Measurements from ENCODE around the gene LMX1A. TPM values are rescaled to one million over a fixed set of nuclear protein-coding genes. Genes with fewer than 3 reads are reported as not detected.

Gene LMX1A
- total RNA-seq, 2 experiments from 2014 or later = not detected

DNA sequence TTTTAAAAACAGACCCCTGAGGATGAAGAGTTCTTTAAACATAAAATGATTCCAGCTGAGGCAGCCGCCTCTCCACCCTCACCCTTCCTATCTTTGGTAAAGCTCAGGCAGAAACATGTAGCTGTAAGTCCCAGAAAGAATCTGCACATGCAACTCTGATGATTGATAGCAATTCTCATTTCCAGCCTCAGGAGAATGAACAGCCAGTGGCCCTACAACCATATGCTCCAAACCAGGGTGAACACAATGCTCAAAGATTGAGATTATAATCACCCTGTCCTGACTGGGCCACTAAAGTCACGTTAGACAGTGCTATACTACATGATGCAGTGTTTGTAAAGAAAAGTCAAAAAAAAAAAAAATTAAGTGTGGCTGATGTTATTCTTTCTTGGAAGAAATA, 80.2 kb downstream of the LMX1A start:
- ATAC-seq (no peak), DNase-seq (no peak)
- intact Hi-C loops (cut with micrococcal nuclease) = no loop called here
- Mint-ChIP-seq H3K36me3 (ENCODE audit: low read depth) (no peaks in the 10 kb centered on the region), H3K27me3 (no peaks in the 10 kb centered on the region), H3K27ac (no peak overlapping the region), H3K4me1 (ENCODE audit: low read depth) (no peaks in the 10 kb centered on the region), H3K4me3 (no peak overlapping the region), H3K9me3 (no peaks in the 10 kb centered on the region)
- TF ChIP-seq, protein P1, sequence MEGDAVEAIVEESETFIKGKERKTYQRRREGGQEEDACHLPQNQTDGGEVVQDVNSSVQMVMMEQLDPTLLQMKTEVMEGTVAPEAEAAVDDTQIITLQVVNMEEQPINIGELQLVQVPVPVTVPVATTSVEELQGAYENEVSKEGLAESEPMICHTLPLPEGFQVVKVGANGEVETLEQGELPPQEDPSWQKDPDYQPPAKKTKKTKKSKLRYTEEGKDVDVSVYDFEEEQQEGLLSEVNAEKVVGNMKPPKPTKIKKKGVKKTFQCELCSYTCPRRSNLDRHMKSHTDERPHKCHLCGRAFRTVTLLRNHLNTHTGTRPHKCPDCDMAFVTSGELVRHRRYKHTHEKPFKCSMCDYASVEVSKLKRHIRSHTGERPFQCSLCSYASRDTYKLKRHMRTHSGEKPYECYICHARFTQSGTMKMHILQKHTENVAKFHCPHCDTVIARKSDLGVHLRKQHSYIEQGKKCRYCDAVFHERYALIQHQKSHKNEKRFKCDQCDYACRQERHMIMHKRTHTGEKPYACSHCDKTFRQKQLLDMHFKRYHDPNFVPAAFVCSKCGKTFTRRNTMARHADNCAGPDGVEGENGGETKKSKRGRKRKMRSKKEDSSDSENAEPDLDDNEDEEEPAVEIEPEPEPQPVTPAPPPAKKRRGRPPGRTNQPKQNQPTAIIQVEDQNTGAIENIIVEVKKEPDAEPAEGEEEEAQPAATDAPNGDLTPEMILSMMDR (IDR thresholded peaks at IDR 0.05) = no peak
- POLR2A ChIA-PET = no interaction called here
- CTCF ChIA-PET = no interaction called here

- H3K36me3 Mint-ChIP-seq (ENCODE audit: low read depth) = no peaks in the 10 kb centered on the region
- H3K9me3 Mint-ChIP-seq = peaks cover 1% of the 10 kb centered on the region
- H3K4me3 Mint-ChIP-seq = no peak overlapping the region
- H3K27me3 Mint-ChIP-seq = peaks cover 7% of the 10 kb centered on the region
- H3K4me1 Mint-ChIP-seq (ENCODE audit: low read depth) = no peaks in the 10 kb centered on the region
- intact Hi-C loops (cut with micrococcal nuclease) = no loop called here
- ChIA-PET CTCF (interaction anchor here (0.6 kb wide), 1 partner anchor 9 kb away, joined by 3 read pairs; no protein-coding TSS in a partner anchor), POLR2A (no interaction called here)
- ATAC-seq = no peak
- no peak overlapping the region for H3K27ac Mint-ChIP-seq
- TF ChIP-seq, protein P1 (IDR thresholded peaks at IDR 0.05) = no peak
- no peak for DNase-seq
Observed at GRCh38 chr1:165265196-165265838, 91.2 kb downstream of the LMX1A start.

- ChIA-PET CTCF (interaction anchor here (3.5 kb wide), 1 partner anchor 108 kb away, joined by 27 read pairs; no protein-coding TSS in a partner anchor), POLR2A (no interaction called here)
- Mint-ChIP-seq H3K4me1 (ENCODE audit: low read depth) (no peaks in the 10 kb centered on the region), H3K36me3 (ENCODE audit: low read depth) (no peaks in the 10 kb centered on the region), H3K27ac (no peak overlapping the region), H3K4me3 (no peak overlapping the region), H3K9me3 (peaks cover 1% of the 10 kb centered on the region), H3K27me3 (peaks cover 8% of the 10 kb centered on the region)
- DNase-seq (no peak), ATAC-seq (no peak)
- intact Hi-C loops (cut with micrococcal nuclease) = no loop called here
- TF ChIP-seq, protein P1 (IDR thresholded peaks at IDR 0.05) = no peak
Observed at GRCh38 chr1:165259706-165260428, 96.6 kb downstream of the LMX1A start.

DNA sequence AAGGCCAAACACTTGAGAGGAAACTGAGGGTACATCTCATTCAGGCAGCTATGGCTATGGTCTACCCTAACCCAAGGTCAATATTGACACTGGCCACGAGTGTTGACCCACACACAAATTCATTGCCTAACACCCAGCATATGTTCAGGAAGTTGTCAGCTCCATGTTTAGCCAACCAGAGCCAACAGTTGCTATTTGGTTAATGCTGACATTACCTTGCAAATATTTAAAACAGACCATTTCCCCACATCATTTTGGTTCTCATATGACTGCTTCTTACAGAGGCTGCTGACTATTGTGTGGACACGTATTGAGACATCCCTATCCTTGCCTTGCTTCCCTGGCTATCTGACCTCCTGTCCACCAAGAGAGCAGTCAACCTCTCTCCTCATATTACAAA, 97.3 kb downstream of the LMX1A start:
- Mint-ChIP-seq H3K36me3 (ENCODE audit: low read depth) (no peaks in the 10 kb centered on the region), H3K27me3 (peaks cover 8% of the 10 kb centered on the region), H3K4me1 (ENCODE audit: low read depth) (no peaks in the 10 kb centered on the region), H3K9me3 (peaks cover 1% of the 10 kb centered on the region), H3K27ac (no peak overlapping the region), H3K4me3 (no peak overlapping the region)
- DNase-seq = no peak
- ChIA-PET POLR2A (no interaction called here), CTCF (interaction anchor here (3.5 kb wide), 1 partner anchor 109 kb away, joined by 27 read pairs; no protein-coding TSS in a partner anchor)
- ATAC-seq = no peak
- TF ChIP-seq, protein P1 (IDR thresholded peaks at IDR 0.05) = no peak
- intact Hi-C loops (cut with micrococcal nuclease) = no loop called here

- ChIA-PET CTCF (interaction anchor here (0.6 to 3.5 kb wide), 9 partner anchors 9 to 118 kb away, joined by 3 to 27 read pairs (median 3); no protein-coding TSS in a partner anchor), POLR2A (no interaction called here)
- DNase-seq = peak; percentile 66
- peaks cover 1% of the 10 kb centered on the region for H3K9me3 Mint-ChIP-seq
- H3K27ac Mint-ChIP-seq = no peak overlapping the region
- intact Hi-C loops (cut with micrococcal nuclease) = no loop called here
- peaks cover 12% of the 10 kb centered on the region for H3K27me3 Mint-ChIP-seq
- no peaks in the 10 kb centered on the region for H3K36me3 Mint-ChIP-seq (ENCODE audit: low read depth)
- TF ChIP-seq, protein P1 (IDR thresholded peaks at IDR 0.05) = peak; percentile 67
- ATAC-seq = no peak
- H3K4me3 Mint-ChIP-seq = no peak overlapping the region
- no peaks in the 10 kb centered on the region for H3K4me1 Mint-ChIP-seq (ENCODE audit: low read depth)
Observed at GRCh38 chr1:165257969-165258459, 98.5 kb downstream of the LMX1A start.

Data from activated CD8-positive, alpha-beta T cell treated with anti-CD3 and anti-CD28 coated beads for 36 hours (primary cell).